HG03571 (cell line): ENCODE data around the gene PPP1R7.
"Not testable (repeated sequence)": the region's sequence is repeated elsewhere in the genome, so short reads cannot be mapped to it uniquely, and the experiment has no call there.

ENCODE experiments used
- ATAC-seq: cut with Tn5 transposase; IDR thresholded peaks from one replicate; pipeline ENCODE4 v1.9.1; 2021; ENCODE audit not compliant: unreplicated experiment

The PPP1R7 gene

DNA sequence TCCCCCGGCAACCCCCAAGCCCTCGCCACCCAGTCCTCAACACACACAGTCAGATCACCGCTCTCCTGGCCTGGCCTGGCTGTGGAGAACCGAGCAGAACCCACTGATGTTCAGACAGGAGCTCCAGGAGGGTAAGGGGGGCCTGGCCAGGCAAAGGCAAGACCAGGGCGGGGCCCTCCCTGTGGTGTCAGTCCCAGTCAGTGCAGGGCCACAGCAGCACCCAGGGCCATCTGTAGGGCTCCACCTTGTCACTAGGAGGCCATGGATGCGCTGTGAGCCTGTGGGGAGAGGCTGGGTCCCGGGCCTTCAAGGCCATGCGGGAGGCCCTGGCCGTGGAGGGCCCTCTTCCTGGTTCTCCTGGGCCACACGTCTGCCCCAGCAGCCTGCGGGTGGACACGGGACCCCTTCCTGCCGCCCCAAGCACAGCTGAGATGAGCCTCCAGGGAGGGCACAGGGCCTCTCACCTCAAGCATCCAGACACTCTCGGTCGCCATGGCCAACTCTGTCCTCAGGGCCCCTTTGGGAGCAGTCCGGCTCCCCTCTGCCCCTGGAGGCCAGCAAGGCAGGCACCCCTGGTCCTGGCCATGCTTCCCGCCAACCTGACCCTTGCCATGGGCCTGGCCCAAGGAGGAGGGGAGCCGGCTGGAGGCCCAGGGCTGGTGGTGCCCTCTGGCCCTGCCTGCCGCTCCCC, 40.2 kb downstream of the PPP1R7 start:
- no peak for ATAC-seq

DNA sequence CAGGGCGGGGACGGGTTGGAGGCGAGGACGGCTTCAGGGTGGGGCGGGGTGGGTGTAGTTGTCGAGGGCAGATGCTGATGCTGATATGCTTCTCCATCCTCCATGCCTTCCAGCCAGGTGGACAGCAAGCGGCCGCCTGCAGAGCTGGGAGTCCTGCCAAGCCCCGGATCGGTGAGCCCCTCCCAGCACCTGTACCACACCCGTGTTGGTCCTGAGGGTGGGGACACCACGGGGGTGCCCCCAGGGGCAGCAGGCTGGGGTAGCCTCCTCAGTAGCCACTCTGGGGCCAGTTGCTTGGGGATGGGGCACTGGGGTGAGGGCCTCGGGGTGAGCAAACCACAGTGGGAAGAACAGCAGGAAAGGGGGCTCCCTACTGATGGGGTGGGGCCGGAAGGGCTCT, 40.8 kb downstream of the PPP1R7 start:
- ATAC-seq = no peak

DNA sequence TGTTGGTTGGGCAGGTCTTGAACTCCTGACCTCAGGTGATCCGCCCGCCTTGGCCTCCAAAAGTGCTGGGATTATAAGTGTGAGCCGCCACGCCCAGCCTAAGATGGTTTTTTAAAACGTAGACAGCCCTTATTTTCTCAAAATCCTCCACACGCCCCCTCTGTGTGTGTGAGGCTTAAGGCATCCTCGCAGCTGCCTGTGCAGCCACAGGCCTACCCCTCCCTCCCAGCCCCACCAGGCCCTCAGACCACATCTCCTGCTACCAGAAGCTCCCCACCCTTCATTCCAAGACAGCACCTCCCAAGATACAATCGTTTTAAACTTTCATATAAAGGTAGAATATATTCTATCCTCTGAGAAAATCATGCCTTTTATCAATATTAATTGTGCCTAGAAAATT, 43.0 kb downstream of the PPP1R7 start:
- no peak for ATAC-seq

DNA sequence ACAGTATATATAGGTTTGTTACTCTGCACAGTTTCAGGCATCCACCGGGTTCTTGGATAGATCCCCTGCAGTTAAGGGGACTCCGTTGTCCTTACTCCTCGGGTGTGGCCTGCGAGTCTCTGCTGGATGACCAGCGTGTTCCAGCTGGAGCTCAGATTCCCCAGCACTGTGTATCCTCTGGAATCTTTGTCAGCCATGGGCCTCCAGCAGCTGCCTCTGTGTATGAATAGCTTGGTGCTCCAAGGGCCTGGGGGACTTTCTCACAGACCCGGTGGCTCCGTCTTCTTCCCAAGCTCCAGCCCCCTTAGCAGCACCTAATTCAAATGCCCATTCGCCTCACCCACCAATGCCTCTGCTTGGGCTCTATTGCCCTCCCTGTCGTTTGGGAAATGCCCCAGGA, 44.5 kb downstream of the PPP1R7 start:
- ATAC-seq = no peak

DNA sequence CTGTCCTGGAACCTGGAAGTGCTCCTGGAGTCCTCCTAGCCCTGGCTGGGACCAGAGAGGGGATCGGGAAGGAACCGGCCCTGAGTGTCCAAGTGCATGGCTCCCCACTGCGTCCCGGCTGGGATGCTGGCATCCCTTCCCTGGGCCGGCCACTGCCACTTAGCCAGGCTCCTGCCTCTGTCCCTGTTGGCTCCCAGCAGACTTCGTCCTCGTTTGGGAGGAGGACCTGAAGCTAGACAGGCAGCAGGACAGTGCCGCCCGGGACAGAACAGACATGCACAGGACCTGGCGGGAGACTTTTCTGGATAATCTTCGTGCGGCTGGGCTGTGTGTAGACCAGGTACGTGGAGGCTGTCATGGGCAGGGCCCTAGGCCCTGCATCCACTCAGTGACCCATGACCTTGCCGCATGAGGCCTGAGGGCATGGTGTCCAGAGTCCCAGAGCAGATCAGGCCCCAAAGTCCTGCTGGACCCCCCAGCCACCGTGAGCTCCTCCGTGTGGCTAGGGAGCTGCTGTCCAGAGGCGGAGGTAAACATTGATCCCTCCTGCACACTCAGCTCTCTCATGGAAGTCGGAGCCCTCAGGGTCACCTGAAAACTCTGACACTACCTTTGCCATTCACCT, 45.4 kb downstream of the PPP1R7 start:
- no peak for ATAC-seq

DNA sequence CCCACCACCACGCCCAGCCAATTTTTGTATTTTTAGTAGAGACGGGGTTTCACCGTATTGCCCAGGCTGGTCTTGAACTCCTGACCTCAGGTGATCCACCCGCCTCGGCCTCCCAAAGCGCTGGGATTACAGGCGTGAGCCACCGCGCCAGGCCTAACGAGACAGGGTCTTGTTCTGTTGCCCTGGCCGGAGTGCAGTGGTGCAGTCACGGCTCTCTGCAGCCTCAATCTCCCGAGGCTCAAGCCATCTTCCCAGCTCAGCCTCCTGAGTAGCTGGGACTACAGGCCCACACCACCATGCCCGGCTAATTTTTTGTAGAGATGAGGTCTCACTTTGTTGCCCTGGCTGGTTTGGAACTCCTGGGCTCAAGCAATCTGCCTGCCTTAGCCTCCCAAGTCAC, 47.0 kb downstream of the PPP1R7 start:
- ATAC-seq = not testable (repeated sequence)

DNA sequence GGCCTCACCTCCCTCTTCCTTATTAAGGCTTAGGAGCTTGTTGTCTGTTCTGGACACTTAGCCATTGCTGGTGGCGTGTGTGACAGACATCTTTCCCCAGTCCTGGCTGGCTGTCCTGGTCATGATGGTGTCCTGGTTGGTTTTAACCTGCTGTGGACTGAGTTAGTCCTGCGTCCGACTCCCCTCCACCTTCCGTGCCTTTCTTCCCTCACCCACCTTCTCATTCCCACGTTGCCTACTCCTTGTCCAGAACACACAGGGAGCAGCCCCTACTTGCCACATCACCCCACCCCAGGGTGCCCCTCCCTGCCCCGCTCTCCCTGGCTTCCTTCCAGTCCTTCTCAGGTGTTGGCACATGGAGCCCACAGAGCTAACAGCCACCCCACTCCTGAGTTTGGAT, 47.7 kb downstream of the PPP1R7 start:
- ATAC-seq = no peak

DNA sequence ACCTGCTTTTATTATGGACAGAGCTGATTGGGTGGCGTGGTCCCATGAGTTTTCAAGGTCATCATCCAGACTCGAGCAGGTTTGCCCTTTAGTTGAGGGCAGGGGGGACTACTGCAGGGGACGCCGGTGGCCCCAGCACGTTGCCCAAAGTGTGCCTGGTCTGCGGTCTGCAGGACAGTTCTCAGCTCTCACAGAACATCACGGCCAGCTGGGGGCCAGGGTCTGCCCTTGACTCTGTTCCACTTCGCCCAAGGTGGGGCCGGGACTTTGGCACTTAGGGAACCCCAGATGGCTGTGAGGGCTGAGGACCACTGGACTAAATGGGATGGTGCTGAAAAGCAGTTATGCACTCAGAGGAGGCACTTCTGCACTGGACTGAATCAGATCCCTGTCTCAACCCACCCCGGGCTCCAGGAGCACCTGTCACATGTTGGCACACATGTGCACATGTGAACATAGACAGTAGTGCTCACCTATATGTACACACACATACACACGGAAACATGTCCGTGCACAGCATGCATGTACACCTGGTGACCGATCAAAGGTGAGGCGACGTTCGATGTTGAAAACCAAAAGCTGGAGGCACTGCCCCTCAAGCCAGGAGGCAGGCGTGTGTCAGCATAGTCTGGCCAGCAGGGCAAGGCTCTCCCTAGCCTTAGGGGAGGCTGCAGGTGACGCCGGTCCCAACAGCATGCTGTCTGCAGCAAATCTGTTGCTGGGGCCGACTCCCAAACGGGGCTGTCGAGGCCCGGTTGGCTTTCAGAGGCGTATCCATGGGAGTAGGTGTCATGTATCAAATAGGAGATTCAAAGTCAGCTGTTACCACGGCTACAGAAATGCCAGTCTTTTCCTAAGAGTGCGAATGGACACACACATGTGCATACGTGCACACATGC, 48.4 kb downstream of the PPP1R7 start:
- no peak for ATAC-seq

DNA sequence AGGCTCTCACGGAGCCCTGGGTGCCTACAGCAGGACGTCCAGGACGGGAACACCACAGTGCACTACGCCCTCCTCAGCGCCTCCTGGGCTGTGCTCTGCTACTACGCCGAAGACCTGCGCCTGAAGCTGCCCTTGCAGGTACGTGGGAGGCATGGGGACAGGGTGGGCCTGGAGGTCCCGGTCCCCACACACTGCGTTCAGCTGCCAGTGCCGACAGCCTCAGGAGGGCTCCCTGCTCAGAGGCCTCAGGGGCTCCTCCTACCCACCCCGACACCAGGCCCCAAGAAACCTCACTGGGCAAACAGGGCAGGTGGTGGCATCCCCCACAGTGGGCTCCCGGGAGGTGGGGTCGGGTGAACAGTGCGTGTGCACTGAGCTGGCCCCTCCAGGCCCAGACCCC, 49.0 kb downstream of the PPP1R7 start:
- ATAC-seq = no peak

DNA sequence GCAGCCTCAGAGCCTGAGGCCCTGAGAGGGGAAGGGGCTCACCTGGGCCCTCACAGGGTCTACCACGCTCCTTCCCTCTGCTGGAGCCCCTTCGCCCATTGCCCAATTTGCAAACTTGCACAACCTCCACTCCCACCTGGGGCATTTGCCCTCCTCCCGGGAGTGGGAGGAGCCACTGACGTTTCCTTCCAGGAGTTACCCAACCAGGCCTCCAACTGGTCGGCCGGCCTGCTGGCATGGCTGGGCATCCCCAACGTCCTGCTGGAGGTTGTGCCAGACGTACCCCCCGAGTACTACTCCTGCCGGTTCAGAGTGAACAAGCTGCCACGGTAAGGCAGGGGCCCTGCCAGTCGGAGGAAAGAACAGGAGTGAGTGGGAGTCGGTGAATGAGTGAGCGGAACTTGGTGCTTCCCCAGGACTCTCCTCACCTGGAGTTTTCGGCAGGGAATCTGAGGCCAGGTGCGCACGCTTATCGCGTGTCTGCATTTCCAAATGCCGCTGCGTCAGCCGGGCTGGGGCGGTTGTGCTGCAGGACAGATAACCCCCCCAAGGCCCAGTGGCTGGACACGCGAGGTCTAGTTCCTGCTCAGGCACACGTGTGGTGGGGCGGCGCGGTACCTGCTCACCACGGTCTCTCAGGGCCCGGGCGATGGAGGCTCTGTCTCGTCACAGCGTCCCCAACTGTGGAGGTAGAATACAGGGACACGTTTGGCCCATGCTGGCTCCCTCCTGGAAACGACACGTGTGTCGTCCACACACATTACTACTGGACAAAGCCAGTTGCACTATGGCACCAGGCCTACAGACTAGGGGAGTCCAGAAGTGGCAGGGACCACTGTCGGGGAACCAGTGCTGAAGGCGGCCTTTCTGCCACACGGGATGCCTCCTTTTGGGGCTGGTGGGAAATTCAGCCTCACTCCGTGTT, 49.9 kb downstream of the PPP1R7 start:
- no peak for ATAC-seq

DNA sequence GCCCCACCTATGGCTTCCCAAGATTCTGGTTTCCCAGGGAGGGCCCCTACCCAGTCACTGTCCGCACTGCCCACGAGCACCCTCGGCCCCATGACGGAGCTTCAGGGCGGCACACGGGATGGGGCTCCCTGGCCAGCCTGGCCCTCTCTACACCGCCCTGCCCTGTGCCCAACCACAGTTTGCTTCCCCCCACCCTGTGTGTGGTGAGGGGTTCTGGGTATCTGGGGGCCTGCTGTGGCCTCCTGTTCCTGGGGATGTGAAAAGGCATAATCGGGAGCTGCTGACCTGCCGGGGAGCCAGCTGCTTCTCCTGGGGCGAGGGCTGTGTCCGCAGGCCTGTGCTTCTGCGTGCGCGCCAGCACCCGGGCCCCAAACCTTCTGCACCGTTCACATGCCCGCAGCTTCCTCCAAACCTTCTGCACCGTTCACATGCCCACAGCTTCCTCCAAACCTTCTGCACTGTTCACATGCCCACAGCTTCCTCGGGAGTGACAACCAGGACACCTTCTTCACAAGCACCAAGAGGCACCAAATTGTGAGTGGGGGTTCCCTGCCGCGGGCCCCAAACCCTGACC, 50.6 kb downstream of the PPP1R7 start:
- no peak for ATAC-seq

DNA sequence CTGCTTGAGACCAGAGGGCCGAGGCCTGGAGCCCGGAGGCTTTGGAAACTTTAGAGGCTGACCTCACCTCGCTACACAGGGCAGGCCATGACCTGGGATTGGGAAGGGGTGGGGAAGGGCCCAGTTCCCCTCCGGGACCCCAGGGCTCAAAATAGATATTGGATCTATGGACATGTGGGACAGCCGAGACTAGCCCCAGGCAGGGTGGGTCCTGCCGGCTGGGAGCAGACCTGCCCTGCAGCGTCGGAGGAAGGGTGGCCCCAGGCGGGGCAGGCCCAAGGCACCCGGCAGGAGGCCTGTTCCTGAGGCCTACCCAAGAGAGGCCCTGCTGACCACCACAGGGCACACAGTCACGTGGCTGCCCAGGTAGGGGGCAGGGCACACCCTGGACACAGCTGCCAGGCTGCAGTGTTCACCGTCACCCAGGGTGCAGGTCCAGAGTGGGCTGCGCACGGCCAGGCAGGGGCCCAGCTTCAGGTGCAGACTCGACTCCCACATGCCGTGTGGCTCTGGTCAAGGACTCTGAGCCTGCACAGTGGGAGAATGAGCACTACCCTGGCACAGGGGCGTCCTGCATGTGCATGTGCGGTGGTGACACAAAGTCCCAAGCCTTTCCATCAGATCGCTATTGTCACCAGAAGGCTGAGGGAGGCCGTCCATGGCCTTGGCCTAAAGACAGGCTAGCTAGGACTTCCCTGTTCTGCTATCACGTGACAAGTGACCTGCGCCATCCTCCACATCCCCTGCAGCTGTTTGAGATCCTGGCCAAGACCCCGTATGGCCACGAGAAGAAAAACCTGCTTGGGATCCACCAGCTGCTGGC, 51.4 kb downstream of the PPP1R7 start:
- ATAC-seq = no peak

DNA sequence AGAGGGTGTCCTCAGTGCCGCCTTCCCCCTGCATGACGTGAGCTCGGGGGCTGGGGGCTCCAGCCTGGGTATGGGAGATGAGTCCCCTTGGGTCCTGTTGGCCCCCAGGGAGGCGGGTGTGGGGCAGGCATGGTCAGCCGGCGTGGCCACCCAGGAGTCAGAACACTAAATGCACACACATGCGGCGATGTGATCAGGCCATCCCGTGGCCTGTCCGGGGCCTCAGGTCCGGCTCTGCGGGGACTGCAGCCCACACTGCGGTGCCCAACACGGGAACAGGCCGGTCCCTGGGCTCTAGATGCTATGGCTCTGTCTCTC, 52.0 kb downstream of the PPP1R7 start:
- no peak for ATAC-seq

DNA sequence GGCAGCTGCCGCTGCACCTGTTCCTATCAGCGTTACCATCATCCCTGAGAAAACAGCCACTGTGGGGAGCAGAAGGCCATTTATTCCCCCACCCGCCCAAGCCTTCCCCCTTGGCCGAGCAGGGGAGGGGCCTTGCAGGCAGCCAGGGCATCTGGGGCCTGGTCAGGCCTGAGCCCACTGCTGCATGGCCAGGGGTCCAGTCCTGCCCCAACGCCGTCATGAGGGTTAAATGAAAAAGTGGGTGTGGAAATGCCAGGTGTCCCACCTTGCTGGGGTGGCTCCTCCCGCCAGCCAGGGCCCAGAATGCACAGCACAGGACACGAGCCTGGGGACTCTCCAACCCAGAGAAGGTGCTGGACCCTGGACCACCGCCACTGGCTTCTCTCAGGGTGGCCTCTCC, 52.4 kb downstream of the PPP1R7 start:
- no peak for ATAC-seq

DNA sequence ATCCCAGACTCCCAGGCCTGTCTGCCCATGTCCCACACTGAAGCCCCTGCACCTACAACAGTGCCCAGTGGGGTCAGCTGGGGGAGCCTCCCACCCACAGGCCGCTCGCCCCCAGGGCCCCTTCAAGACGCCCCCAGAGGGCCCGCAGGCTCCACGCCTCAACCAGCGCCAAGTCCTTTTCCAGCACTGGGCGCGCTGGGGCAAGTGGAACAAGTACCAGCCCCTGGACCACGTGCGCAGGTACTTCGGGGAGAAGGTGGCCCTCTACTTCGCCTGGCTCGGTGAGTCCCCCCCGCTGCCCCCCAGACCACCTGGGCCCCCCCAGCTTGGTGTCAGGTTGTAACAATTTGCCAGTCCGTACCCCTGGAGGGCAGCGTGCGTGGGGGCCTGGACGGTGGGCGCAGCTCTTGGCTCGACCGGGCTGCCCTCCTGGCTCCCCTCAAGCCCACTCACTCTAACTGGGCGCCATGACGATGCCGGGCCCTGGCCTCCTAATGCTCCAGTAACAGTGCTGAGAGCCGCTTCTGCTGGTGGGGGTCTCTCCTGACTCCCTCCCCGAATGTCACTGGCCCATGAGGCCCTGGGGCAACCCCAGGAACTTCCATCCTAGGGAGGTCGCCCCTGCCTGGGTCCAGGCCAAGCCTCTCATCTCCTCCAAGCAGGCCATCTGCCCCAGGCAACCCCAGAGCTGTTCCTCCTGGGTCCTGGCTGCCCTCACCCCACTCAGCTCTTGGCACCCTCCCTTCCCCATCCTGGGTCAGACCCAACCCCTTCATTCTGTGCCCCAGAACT, 53.1 kb downstream of the PPP1R7 start:
- ATAC-seq = no peak

DNA sequence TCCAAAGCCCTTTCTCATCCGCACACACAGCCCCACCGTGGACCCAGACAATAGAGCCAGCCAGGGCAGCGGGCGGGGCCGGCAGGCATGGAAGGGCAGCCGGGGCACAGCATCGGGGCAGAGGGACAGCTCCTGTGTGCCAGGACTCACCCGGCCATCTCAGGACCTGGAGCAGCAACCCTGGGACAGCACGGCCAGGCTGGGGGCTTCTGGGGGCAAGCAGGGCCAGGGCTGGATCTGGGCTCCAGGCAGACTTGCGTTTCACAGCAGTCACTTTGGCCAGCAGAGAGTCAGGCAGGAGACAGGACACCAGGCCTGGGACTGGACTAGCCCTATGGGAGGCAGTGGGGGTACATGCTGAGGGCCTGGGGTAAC, 53.7 kb downstream of the PPP1R7 start:
- no peak for ATAC-seq

DNA sequence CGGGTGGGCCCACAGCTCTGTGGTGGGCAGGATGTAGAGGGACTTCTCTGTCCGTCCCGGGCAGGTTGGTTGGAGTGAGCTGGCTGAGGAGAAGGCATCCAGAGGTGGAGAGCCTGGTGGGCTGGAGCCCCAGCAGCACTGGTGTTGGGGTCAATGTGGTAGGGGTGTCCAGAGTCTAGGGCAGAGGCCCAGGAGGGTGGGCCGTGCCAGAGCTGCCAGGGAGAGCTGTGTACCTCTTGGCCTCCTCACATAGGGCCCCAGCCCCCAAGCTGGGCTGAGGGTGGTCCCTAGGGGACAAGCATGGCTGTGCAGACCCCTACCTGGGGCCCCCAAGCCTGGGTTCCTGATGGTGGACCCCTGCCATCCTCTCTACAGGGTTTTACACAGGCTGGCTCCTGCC, 54.2 kb downstream of the PPP1R7 start:
- ATAC-seq = no peak

DNA sequence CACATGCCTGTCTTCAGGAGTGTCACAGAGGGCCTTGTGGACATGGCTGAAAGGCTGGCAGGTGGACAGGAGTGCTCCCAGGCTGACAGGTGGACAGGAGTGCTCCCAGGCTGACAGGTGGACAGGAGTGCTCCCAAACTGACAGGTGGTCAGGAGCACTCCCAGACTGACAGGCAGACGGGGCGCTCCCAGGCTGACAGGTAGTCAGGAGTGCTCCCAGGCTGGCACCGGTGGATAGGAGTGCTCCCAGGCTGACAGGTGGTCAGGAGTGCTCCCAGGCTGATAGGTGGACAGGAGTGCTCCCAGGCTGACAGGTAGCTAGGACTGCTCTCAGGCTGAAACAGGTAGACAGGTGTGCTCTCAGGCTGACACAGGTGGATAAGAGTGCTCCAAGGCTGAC, 54.8 kb downstream of the PPP1R7 start:
- ATAC-seq = no peak

DNA sequence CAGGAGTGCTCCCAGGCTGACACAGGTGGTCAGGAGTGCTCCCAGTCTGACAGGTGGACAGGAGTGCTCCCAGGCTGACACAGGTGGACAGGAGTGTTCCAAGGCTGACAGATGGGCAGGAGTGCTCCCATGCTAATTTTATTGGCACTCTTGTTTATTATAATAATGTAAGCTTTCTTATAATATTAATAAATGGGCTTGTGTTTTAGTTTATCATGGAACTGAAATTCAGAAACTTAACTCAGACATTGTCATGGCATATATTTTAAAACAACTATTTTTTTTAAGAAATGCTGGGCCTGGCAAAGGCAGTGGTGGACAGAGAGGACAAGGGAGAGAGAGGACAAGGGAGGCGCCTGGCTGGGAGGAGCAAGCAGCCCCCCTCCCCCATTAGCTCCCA, 56.9 kb downstream of the PPP1R7 start:
- ATAC-seq = no peak
